ENCODE data around the gene PLCB3.

PLCB3 gene

DNA sequence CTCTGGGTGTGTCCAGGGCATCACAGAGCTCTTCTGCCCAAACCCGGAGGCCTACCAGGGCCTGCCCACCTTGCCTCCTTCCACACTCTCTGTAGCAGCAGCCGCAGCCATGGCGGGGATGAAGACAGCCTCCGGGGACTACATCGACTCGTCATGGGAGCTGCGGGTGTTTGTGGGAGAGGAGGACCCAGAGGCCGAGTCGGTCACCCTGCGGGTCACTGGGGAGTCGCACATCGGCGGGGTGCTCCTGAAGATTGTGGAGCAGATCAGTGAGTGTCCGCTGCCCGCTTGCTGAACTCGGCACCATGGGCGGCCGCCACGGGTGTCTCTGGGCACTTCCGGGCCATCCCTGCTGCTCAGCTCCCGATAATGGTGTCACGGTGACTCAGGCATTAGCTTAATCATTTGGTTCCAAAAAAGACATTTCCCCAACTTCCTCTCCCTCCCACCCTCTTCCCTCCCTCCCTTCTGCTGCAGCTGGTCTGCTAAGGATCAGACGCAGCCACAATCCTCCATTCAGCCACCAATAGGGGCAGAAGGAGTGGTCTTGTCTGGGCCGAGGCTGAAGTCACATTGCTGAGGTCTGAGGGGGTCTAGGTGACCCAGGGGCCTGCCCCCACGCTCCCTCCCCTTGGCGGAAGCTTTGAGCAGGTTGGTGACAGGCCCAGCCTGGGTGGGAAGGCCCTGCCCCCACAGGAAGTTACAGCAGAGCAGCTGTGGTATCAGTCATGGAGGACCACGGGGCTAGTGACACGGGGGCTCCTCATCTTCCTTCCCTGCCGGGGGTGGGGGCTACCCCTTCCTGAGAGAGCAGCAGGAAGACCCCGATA is 43.9 kb upstream of the PLCB3 start:
- H3K27ac ChIP-seq: peak overlapping the region; percentile 2
- TF ChIP-seq, protein P1, sequence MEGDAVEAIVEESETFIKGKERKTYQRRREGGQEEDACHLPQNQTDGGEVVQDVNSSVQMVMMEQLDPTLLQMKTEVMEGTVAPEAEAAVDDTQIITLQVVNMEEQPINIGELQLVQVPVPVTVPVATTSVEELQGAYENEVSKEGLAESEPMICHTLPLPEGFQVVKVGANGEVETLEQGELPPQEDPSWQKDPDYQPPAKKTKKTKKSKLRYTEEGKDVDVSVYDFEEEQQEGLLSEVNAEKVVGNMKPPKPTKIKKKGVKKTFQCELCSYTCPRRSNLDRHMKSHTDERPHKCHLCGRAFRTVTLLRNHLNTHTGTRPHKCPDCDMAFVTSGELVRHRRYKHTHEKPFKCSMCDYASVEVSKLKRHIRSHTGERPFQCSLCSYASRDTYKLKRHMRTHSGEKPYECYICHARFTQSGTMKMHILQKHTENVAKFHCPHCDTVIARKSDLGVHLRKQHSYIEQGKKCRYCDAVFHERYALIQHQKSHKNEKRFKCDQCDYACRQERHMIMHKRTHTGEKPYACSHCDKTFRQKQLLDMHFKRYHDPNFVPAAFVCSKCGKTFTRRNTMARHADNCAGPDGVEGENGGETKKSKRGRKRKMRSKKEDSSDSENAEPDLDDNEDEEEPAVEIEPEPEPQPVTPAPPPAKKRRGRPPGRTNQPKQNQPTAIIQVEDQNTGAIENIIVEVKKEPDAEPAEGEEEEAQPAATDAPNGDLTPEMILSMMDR (conservative IDR thresholded peaks at IDR 0.05): no peak

- peak overlapping the region; percentile 2 for H3K27ac ChIP-seq
- TF ChIP-seq, protein P1 (conservative IDR thresholded peaks at IDR 0.05): no peak
These were observed 43.1 kb upstream of the PLCB3 start for GRCh38 chr11:64208086-64208795.

- TF ChIP-seq, protein P1 (conservative IDR thresholded peaks at IDR 0.05): no peak
- peak overlapping the region; percentile 2 for H3K27ac ChIP-seq
These were observed 42.4 kb upstream of the PLCB3 start for GRCh38 chr11:64208796-64209562.

GRCh38 chr11:64209563-64209843 is 41.8 kb upstream of the PLCB3 start:
- peak overlapping the region; percentile 2; the same call in 1 of the 2 replicates for H3K27ac ChIP-seq
- TF ChIP-seq, protein P1 (conservative IDR thresholded peaks at IDR 0.05): no peak

GRCh38 chr11:64210301-64211020 is 40.9 kb upstream of the PLCB3 start:
- H3K27ac ChIP-seq: no peak overlapping the region
- TF ChIP-seq, protein P1 (conservative IDR thresholded peaks at IDR 0.05): no peak

- no peak overlapping the region for H3K27ac ChIP-seq
- TF ChIP-seq, protein P1 (conservative IDR thresholded peaks at IDR 0.05): no peak
These were observed 40.0 kb upstream of the PLCB3 start for GRCh38 chr11:64211181-64211872.

Measured in VCaP (cell line).